HG02885 (cell line): ENCODE data around the gene TIGD3.

ENCODE experiments used
- ATAC-seq: cut with Tn5 transposase; IDR thresholded peaks from one replicate; pipeline ENCODE4 v1.9.1; 2021; ENCODE audit warnings: mild to moderate bottlenecking; ENCODE audit not compliant: unreplicated experiment, poor library complexity

Gene TIGD3

GRCh38 chr11:65354265-65355012 is at the start of gene TIGD3:
Gene TIGD3, plus strand, starts transcription at chr11:65354751. Its CDS starts 1,058 bp downstream, at chr11:65355809.
- peak; percentile 92 for ATAC-seq

GRCh38 chr11:65305501-65306268 is 48.9 kb upstream of the TIGD3 start:
- ATAC-seq = no peak

GRCh38 chr11:65307298-65308229 is 47.0 kb upstream of the TIGD3 start:
- ATAC-seq = no peak

GRCh38 chr11:65308281-65308891 is 46.2 kb upstream of the TIGD3 start:
- no peak for ATAC-seq

GRCh38 chr11:65309006-65309405 is 45.5 kb upstream of the TIGD3 start:
- ATAC-seq = no peak

GRCh38 chr11:65310215-65310614 is 44.3 kb upstream of the TIGD3 start:
- ATAC-seq = no peak

GRCh38 chr11:65310736-65311135 is 43.8 kb upstream of the TIGD3 start:
- ATAC-seq = no peak

- ATAC-seq = no peak
Measured at GRCh38 chr11:65311170-65311678, 43.3 kb upstream of the TIGD3 start.

GRCh38 chr11:65314501-65315203 is 39.9 kb upstream of the TIGD3 start, which contains the start of gene CDC42EP2:
Gene CDC42EP2, plus strand, starts transcription at chr11:65314866. Its CDS starts 6,033 bp downstream, at chr11:65320899.
- ATAC-seq = peak; percentile 80

GRCh38 chr11:65315204-65315865 is 39.2 kb upstream of the TIGD3 start:
- ATAC-seq = peak; percentile 61

- ATAC-seq = no peak
Measured at GRCh38 chr11:65315866-65316226, 38.7 kb upstream of the TIGD3 start.

- no peak for ATAC-seq
Measured at GRCh38 chr11:65316227-65317024, 38.1 kb upstream of the TIGD3 start.

- ATAC-seq = no peak
Measured at GRCh38 chr11:65317025-65317786, 37.3 kb upstream of the TIGD3 start.

- ATAC-seq = no peak
Measured at GRCh38 chr11:65320386-65321075, 34.0 kb upstream of the TIGD3 start.

GRCh38 chr11:65321076-65321475 is 33.5 kb upstream of the TIGD3 start:
- ATAC-seq = no peak

- ATAC-seq = no peak
Measured at GRCh38 chr11:65321828-65322485, 32.6 kb upstream of the TIGD3 start.
